Measurements from ENCODE around the gene GOSR1. TPM values are rescaled to one million over a fixed set of nuclear protein-coding genes. Genes with fewer than 3 reads are reported as not detected.
"Not testable (repeated sequence)": the region's sequence is repeated elsewhere in the genome, so short reads cannot be mapped to it uniquely, and the experiment has no call there.

Gene GOSR1
- total RNA-seq, 2 donors from 2014 or later = 29.6 to 54.9 TPM

GRCh38 chr17:30575648-30576325 is 98.6 kb downstream of the GOSR1 start:
- DNase-seq (ENCODE audit: low spot score); H3K27me3 ChIP-seq (replicated peaks; ENCODE audit: insufficient read depth); H3K9me3 ChIP-seq; H3K4me3 ChIP-seq; H3K27ac ChIP-seq; H3K36me3 ChIP-seq; H3K4me1 ChIP-seq (ENCODE audit: control insufficient read depth in 1 of 2, low read depth in 2 of 2); ATAC-seq (ENCODE audit: insufficient number of reproducible peaks, low FRiP score, low read depth): not testable (repeated sequence)

GRCh38 chr17:30576326-30576861 is 99.2 kb downstream of the GOSR1 start:
- DNase-seq (ENCODE audit: low spot score) = no peak
- H3K4me1 ChIP-seq (ENCODE audit: control insufficient read depth in 1 of 2, low read depth in 2 of 2) = no peaks in the 10 kb centered on the region
- no peak overlapping the region for H3K4me3 ChIP-seq
- H3K9me3 ChIP-seq = no peaks in the 10 kb centered on the region
- TF ChIP-seq CTCF (IDR thresholded peaks at IDR 0.05) = no peak
- no peak for ATAC-seq (ENCODE audit: insufficient number of reproducible peaks, low FRiP score, low read depth)
- H3K36me3 ChIP-seq = no peaks in the 10 kb centered on the region
- no peak overlapping the region for H3K27ac ChIP-seq
- no peaks in the 10 kb centered on the region for H3K27me3 ChIP-seq (replicated peaks; ENCODE audit: insufficient read depth)

Other genes starting within 250 kb of the GOSR1 start
- gene SLC6A4, start 241.7 kb upstream of the GOSR1 start, total RNA-seq = 10 to 100 TPM in 1 of 2 donors, 1 to 10 TPM in 1; 1.6 to 15.2 TPM
- 10 to 100 TPM; 21.5 to 34.6 TPM for gene BLMH, start 185.5 kb upstream of the GOSR1 start, total RNA-seq
- gene TMIGD1, start 143.4 kb upstream of the GOSR1 start, total RNA-seq = not detected
- 100 to 1,000 TPM in 1 of 2 donors, 10 to 100 TPM in 1; 55.2 to 109 TPM for gene CPD, start 98.5 kb upstream of the GOSR1 start, total RNA-seq

Measured in thoracic aorta (tissue), 2 donors.